ENCODE measurements around the gene LPIN1. TPM values are rescaled to one million over a fixed set of nuclear protein-coding genes. Genes with fewer than 3 reads are reported as not detected.

The LPIN1 gene
- total RNA-seq: 10 to 100 TPM; 68.6 to 88.1 (median 76.7) TPM
- 10 to 100 TPM; 25.5 to 26.7 TPM for polyA plus RNA-seq
- total RNA-seq: 176 reads per million, percentile 92 among the genes with 10 or more reads in this experiment

- POLR2A ChIA-PET: interaction anchor here (0.9 to 3.1 kb wide), 8 partner anchors 8 to 53 kb away, joined by 3 to 10 read pairs (median 4); no protein-coding TSS in a partner anchor
- Histone ChIP-seq H3K4me3 (ENCODE audit: low read length) (peak within 1 kb of the TSS; percentile 67), H3K27me3 (ENCODE audit: control insufficient read depth in 2 of 2, insufficient read depth in 2 of 2, low read length in 2 of 2) (no peaks in the 10 kb centered on the region), H3K36me3 (ENCODE audit: control insufficient read depth in 2 of 3, insufficient read depth in 3 of 3, low read length in 3 of 3) (no peaks in the 10 kb centered on the region), H3K4me1 (ENCODE audit: control insufficient read depth in 2 of 2, insufficient read depth in 2 of 2, low read length in 2 of 2) (peaks cover 56 to 62% of the 10 kb centered on the region in 2 donors), H3K27ac (ENCODE audit: low read depth, low read length) (peak within 1 kb of the TSS; percentile 80), H3K9me3 (ENCODE audit: control insufficient read depth in 2 of 3, low read length in 3 of 3) (no peaks in the 10 kb centered on the region)
- peak within 1 kb of the TSS; percentile 89 to 96 (median 92) for H3K4me3 Mint-ChIP-seq
- H3K9me3 Mint-ChIP-seq: peaks cover 0 to 3% (median 0%) of the 10 kb centered on the region in 11 donors
- H3K27ac Mint-ChIP-seq: peak within 1 kb of the TSS; percentile 83 to 96 (median 93)
- no peaks in the 10 kb centered on the region for H3K36me3 Mint-ChIP-seq
- DNase-seq: peak; percentile 76 to 87 (median 84)
- intact Hi-C loops (cut with micrococcal nuclease): loop anchor here (1.0 to 10.0 kb wide), 12 partner anchors 8 to 971 kb away; partner anchors contain the start of genes SLC66A3 (in 2 of the 2), PDIA6 (in 1 of the 2), ROCK2 (in 1 of the 2) and TRIB2 (in 1 of the 2)
- peaks cover 38 to 73% (median 69%) of the 10 kb centered on the region in 7 donors for H3K4me1 Mint-ChIP-seq
- CTCF ChIA-PET: interaction anchor here (0.7 to 1.2 kb wide), 2 partner anchors 8 to 626 kb away, joined by 3 to 4 read pairs; no protein-coding TSS in a partner anchor
- no peaks in the 10 kb centered on the region for H3K27me3 Mint-ChIP-seq
- ATAC-seq: peak; percentile 87
Observed at GRCh38 chr2:11746376-11746806, at the start of gene LPIN1. LPIN1 (plus strand) TSS chr2:11746632; CDS start chr2:11765542, 18,910 bp downstream.

- no peaks in the 10 kb centered on the region for H3K9me3 ChIP-seq (ENCODE audit: control insufficient read depth in 2 of 3, low read length in 3 of 3)
- Mint-ChIP-seq H3K27me3 (peaks cover 0 to 6% (median 0%) of the 10 kb centered on the region in 5 donors), H3K4me1 (peaks cover 0 to 5% (median 4%) of the 10 kb centered on the region in 7 donors), H3K36me3 (no peaks in the 10 kb centered on the region), H3K4me3 (no peak overlapping the region), H3K9me3 (no peaks in the 10 kb centered on the region), H3K27ac (no peak overlapping the region)
- H3K4me1 ChIP-seq (ENCODE audit: control insufficient read depth in 2 of 2, insufficient read depth in 2 of 2, low read length in 2 of 2): no peaks in the 10 kb centered on the region
- ATAC-seq (no peak), DNase-seq (no peak)
- intact Hi-C loops (cut with micrococcal nuclease): loop anchor here in 1 of 2 donors (10.0 kb wide), 1 partner anchor 1018 kb away; the partner anchor contains the start of gene TRIB2
- no peak overlapping the region for H3K4me3 ChIP-seq (ENCODE audit: low read length)
- ChIA-PET CTCF (interaction anchor here (1.1 to 9.0 kb wide), 3 partner anchors 9 to 84 kb away, joined by 3 to 110 read pairs (median 4); no protein-coding TSS in a partner anchor), POLR2A (no interaction called here)
- H3K27ac ChIP-seq (ENCODE audit: low read depth, low read length): no peak overlapping the region
- H3K27me3 ChIP-seq (ENCODE audit: control insufficient read depth in 2 of 2, insufficient read depth in 2 of 2, low read length in 2 of 2): no peaks in the 10 kb centered on the region
- no peaks in the 10 kb centered on the region for H3K36me3 ChIP-seq (ENCODE audit: control insufficient read depth in 2 of 3, insufficient read depth in 3 of 3, low read length in 3 of 3)
Observed at GRCh38 chr2:11696736-11697102, 49.7 kb upstream of the LPIN1 start.

DNA sequence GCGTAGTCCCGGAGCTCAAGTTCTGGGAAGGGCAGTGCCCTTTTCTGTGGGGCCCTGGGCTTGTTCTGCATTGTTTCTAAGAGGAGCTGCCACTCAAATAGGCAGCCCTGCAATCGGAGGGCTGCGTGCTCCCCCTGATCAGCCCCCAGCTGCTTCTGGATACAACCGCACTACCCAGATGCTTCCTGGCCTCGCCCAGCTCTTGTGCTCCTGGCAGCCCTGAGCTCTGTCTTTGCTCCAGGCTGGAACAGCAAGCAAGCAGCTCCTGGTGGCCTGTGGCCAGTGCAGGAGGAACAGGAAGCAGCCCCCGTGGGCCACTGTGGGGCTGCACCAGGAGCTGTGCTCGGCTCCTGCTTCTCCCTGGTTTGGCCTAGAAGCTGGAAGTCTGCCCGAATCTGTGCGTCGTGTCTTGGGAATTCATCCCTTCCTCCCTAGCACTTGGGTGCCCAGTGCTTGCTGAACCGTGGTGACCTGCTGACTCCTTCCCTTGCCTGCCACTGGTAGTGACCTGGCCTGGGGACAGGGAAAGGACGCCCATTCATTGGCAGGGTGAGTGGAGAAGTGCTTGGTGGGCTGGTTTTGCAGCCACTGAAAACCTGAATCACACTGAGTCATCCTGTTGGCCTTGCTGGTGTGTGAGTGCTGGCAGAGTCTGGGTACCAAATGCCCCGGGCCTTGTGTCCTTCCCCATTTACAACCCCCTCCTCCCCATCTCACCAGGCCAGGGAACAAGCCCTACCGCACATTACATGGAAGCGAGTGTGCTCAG, 49.1 kb upstream of the LPIN1 start:
- Histone ChIP-seq H3K36me3 (ENCODE audit: control insufficient read depth in 2 of 3, insufficient read depth in 3 of 3, low read length in 3 of 3) (no peaks in the 10 kb centered on the region), H3K4me1 (ENCODE audit: control insufficient read depth in 2 of 2, insufficient read depth in 2 of 2, low read length in 2 of 2) (no peaks in the 10 kb centered on the region), H3K27me3 (ENCODE audit: control insufficient read depth in 2 of 2, insufficient read depth in 2 of 2, low read length in 2 of 2) (no peaks in the 10 kb centered on the region), H3K27ac (ENCODE audit: low read depth, low read length) (no peak overlapping the region), H3K9me3 (ENCODE audit: control insufficient read depth in 2 of 3, low read length in 3 of 3) (no peaks in the 10 kb centered on the region), H3K4me3 (ENCODE audit: low read length) (no peak overlapping the region)
- Mint-ChIP-seq H3K4me1 (peaks cover 0 to 5% (median 4%) of the 10 kb centered on the region in 7 donors), H3K4me3 (no peak overlapping the region), H3K36me3 (no peaks in the 10 kb centered on the region), H3K9me3 (no peaks in the 10 kb centered on the region), H3K27ac (peak overlapping the region in 1 of 9 donors; percentile 38), H3K27me3 (peaks cover 0 to 6% (median 0%) of the 10 kb centered on the region in 5 donors)
- intact Hi-C loops (cut with micrococcal nuclease): loop anchor here in 1 of 2 donors (10.0 kb wide), 1 partner anchor 1018 kb away; the partner anchor contains the start of gene TRIB2
- DNase-seq (no peak), ATAC-seq (peak; percentile 23)
- ChIA-PET POLR2A (no interaction called here), CTCF (interaction anchor here (1.1 to 9.0 kb wide), 3 partner anchors 10 to 83 kb away, joined by 3 to 110 read pairs (median 4); no protein-coding TSS in a partner anchor)

- no peaks in the 10 kb centered on the region for H3K9me3 ChIP-seq (ENCODE audit: control insufficient read depth in 2 of 3, low read length in 3 of 3)
- ChIA-PET POLR2A (no interaction called here), CTCF (interaction anchor here (0.7 to 9.0 kb wide), 2 partner anchors 14 to 82 kb away, joined by 3 to 110 read pairs; no protein-coding TSS in a partner anchor)
- no peak overlapping the region for H3K4me3 ChIP-seq (ENCODE audit: low read length)
- Mint-ChIP-seq H3K4me3 (no peak overlapping the region), H3K36me3 (no peaks in the 10 kb centered on the region), H3K27me3 (peaks cover 0 to 6% (median 0%) of the 10 kb centered on the region in 5 donors), H3K4me1 (peaks cover 0 to 2% (median 0%) of the 10 kb centered on the region in 7 donors), H3K9me3 (no peaks in the 10 kb centered on the region), H3K27ac (no peak overlapping the region)
- no peaks in the 10 kb centered on the region for H3K36me3 ChIP-seq (ENCODE audit: control insufficient read depth in 2 of 3, insufficient read depth in 3 of 3, low read length in 3 of 3)
- ATAC-seq (no peak), DNase-seq (no peak)
- no peaks in the 10 kb centered on the region for H3K4me1 ChIP-seq (ENCODE audit: control insufficient read depth in 2 of 2, insufficient read depth in 2 of 2, low read length in 2 of 2)
- no peaks in the 10 kb centered on the region for H3K27me3 ChIP-seq (ENCODE audit: control insufficient read depth in 2 of 2, insufficient read depth in 2 of 2, low read length in 2 of 2)
- intact Hi-C loops (cut with micrococcal nuclease): loop anchor here in 1 of 2 donors (10.0 kb wide), 1 partner anchor 1017 kb away; the partner anchor contains the start of gene TRIB2
- H3K27ac ChIP-seq (ENCODE audit: low read depth, low read length): no peak overlapping the region
Observed at GRCh38 chr2:11698009-11698922, 48.2 kb upstream of the LPIN1 start.

GRCh38 chr2:11699686-11700670, 46.5 kb upstream of the LPIN1 start:
- CTCF ChIA-PET: interaction anchor here (9.0 kb wide), 1 partner anchor 81 kb away, joined by 110 read pairs; no protein-coding TSS in a partner anchor
- ATAC-seq (no peak), DNase-seq (no peak)
- Histone ChIP-seq H3K9me3 (ENCODE audit: control insufficient read depth in 2 of 3, low read length in 3 of 3) (no peaks in the 10 kb centered on the region), H3K27me3 (ENCODE audit: control insufficient read depth in 2 of 2, insufficient read depth in 2 of 2, low read length in 2 of 2) (no peaks in the 10 kb centered on the region), H3K27ac (ENCODE audit: low read depth, low read length) (no peak overlapping the region), H3K4me3 (ENCODE audit: low read length) (no peak overlapping the region), H3K4me1 (ENCODE audit: control insufficient read depth in 2 of 2, insufficient read depth in 2 of 2, low read length in 2 of 2) (no peaks in the 10 kb centered on the region), H3K36me3 (ENCODE audit: control insufficient read depth in 2 of 3, insufficient read depth in 3 of 3, low read length in 3 of 3) (no peaks in the 10 kb centered on the region)
- Mint-ChIP-seq H3K27me3 (peaks cover 0 to 6% (median 0%) of the 10 kb centered on the region in 5 donors), H3K36me3 (no peaks in the 10 kb centered on the region), H3K27ac (no peak overlapping the region), H3K9me3 (no peaks in the 10 kb centered on the region), H3K4me1 (peaks cover 0 to 2% (median 0%) of the 10 kb centered on the region in 7 donors), H3K4me3 (no peak overlapping the region)
- POLR2A ChIA-PET: no interaction called here
- intact Hi-C loops (cut with micrococcal nuclease): loop anchor here in 1 of 2 donors (10.0 kb wide), 1 partner anchor 1015 kb away; the partner anchor contains the start of gene TRIB2
